K562 treated with DMSO at 1 percent for 48 hours (cell line): Measurements from ENCODE around the gene GPRC5B. TPM values are rescaled to one million over a fixed set of nuclear protein-coding genes. Genes with fewer than 3 reads are reported as not detected.

Experiments
- total RNA-seq: library from RNA; unstranded; fragments of 300-600 nt; gene quantifications from 2 replicates; pipeline ENCODE4 v1.2.3, GENCODE V29; 2022; ENCODE audit warnings: low replicate concordance; ENCODE audit errors: extremely low read depth

Gene GPRC5B, protein sequence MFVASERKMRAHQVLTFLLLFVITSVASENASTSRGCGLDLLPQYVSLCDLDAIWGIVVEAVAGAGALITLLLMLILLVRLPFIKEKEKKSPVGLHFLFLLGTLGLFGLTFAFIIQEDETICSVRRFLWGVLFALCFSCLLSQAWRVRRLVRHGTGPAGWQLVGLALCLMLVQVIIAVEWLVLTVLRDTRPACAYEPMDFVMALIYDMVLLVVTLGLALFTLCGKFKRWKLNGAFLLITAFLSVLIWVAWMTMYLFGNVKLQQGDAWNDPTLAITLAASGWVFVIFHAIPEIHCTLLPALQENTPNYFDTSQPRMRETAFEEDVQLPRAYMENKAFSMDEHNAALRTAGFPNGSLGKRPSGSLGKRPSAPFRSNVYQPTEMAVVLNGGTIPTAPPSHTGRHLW
- total RNA-seq = not detected in 2 replicates

DNA sequence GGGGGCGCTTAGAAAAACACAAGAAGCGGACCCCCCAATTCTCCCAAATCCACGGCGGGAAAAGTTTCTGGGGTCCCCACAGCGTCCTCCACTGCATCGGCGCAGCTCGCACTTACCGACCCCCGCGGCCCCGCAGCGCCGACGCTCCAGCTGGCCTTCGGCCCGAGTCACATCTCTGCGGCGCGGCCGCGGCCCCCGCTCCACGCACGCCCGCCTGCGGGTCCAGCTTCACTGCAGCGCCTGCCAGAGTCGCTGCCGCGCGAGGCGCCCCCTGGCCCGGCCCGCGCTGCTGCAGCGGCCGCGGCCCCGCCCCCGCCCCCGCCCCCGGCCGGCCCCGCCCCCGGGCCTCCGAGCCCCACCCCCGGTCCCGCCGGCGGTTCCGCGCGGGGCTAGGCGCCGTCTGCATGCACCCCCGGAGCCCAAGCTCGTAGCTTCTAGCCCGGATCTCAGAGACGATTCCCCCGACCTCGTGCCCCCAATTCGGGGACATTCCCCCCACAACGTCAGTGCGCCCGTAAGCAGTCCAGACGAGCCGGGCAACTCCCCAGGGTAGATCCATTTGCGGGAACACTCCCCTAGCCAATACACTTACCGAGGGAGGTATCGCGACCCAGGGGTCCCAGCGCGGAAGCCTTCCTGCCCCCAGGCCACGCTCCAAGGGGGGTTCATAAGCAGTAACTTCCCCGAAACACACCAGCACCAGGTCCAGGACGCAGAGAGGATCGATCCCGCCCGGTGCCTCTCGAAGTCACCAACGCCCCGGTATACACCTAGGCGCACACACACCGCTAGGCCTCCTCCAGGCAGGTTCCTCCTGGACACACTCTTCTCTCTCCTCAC is at the start of gene GPRC5B:
Gene GPRC5B (minus strand): TSS at position 238 of the 840 bp plus-strand sequence. CDS start 12,003 bp downstream, outside the sequence.

Other genes starting within 250 kb of the GPRC5B start
- not detected in 2 replicates for gene KNOP1, start 166.6 kb downstream of the GPRC5B start, total RNA-seq
- not detected in 2 replicates for gene IQCK, start 166.6 kb downstream of the GPRC5B start, total RNA-seq
- not detected in 2 replicates for gene GPR139, start 189.0 kb upstream of the GPRC5B start, total RNA-seq